LNCaP clone FGC (cell line): Measurements from ENCODE around the gene RCBTB2.

Source experiments
- DNase-seq: peaks from one replicate; pipeline ENCODE4 v3.0.0-alpha.2; 2011; ENCODE audit warnings: low read depth
- H3K4me3 ChIP-seq: 2 replicates; pipeline ENCODE4 v1.5.1; 2011; ENCODE audit warnings: mild to moderate bottlenecking, low read depth, low read length, control low read depth
- CTCF ChIP-seq: IDR thresholded peaks from 2 replicates; pipeline ENCODE4 v1.5.1; 2012; ENCODE audit warnings: mild to moderate bottlenecking; ENCODE audit not compliant: control insufficient read depth, insufficient read depth; ENCODE audit errors: extremely low read depth

Gene RCBTB2

GRCh38 chr13:48443442-48444208, 89.3 kb downstream of the RCBTB2 start:
- no peak overlapping the region for H3K4me3 ChIP-seq
- DNase-seq = no peak
- no peak for TF ChIP-seq CTCF
